A549 (cell line): ENCODE results near the gene CPEB4. TPM values are rescaled to one million over a fixed set of nuclear protein-coding genes. Genes with fewer than 3 reads are reported as not detected.

ENCODE experiments used
- ATAC-seq, 2 experiments: fragments of 200-7000 bp in 1 of 2; fragments of >200 bp in 1 of 2; cut with Nextera tagmentation in 1 of 2; cut with Tn5 transposase in 1 of 2; 3 replicates each; pipeline versions ENCODE4 v1.8.0 to v1.9.1; 2018 to 2020; ENCODE audit warnings: mild to moderate bottlenecking in 1 of 2, moderate library complexity in 1 of 2
- CTCF ChIA-PET: fragments of 300-600 bp; sonication (Branson Sonifier 250); formaldehyde crosslinking; extraction: SDS; loops from one replicate; lab custom pipeline; 2021; ENCODE audit warnings: antibody characterized with exemption, inconsistent platforms; lab: Yijun Ruan, JAX
- POLR2A ChIA-PET: fragments of 350-600 bp; formaldehyde crosslinking; extraction: SDS; loops from one replicate; lab custom pipeline; 2021; ENCODE audit warnings: antibody characterized with exemption, inconsistent platforms; lab: Yijun Ruan, JAX
- DNase-seq, 2 experiments: peaks; one replicate each; pipeline versions ENCODE4 v3.0.0 to v3.0.0-alpha.2; 2011 to 2016; ENCODE audit warnings: low read depth in 1 of 2, low spot score in 1 of 2
- FAIRE-seq: peaks from 2 replicates; lab custom pipeline; 2011; peaks lifted over from hg19 to GRCh38; lab: Jason Lieb, UNC
- H3K27ac ChIP-seq, 2 experiments: fragments of >200 bp; sonication (Bioruptor Twin); formaldehyde crosslinking; 3 replicates each; pipeline ENCODE4 v1.5.1; 2016 to 2017
- H3K4me1 ChIP-seq: fragments of >200 bp; sonication (Bioruptor Twin); formaldehyde crosslinking; 3 replicates; pipeline ENCODE4 v1.6.1; 2016
- H3K4me2 ChIP-seq: fragments of >200 bp; sonication (Bioruptor Twin); formaldehyde crosslinking; 3 replicates; pipeline ENCODE4 v1.6.1; 2016
- H3K4me3 ChIP-seq: fragments of >200 bp; sonication (Bioruptor Twin); formaldehyde crosslinking; 3 replicates; pipeline ENCODE4 v1.5.1; 2016
- H3K9me3 ChIP-seq: fragments of >200 bp; sonication (Bioruptor Twin); formaldehyde crosslinking; 3 replicates; pipeline ENCODE4 v1.6.1; 2016
- BCL3 ChIP-seq: fragments of >200 bp; sonication (Bioruptor Twin); formaldehyde crosslinking; IDR thresholded peaks from 3 replicates; pipeline ENCODE4 v1.6.1; 2016
- CBX2 ChIP-seq: fragments of 200-600 bp; sonication (generic); IDR thresholded peaks from 2 replicates; pipeline ENCODE4 v1.6.1; 2016; ENCODE audit warnings: low read depth, mild to moderate bottlenecking, borderline replicate concordance
- CBX8 ChIP-seq: fragments of 200-600 bp; sonication (generic); IDR thresholded peaks from 2 replicates; pipeline ENCODE4 v1.6.1; 2016
- CEBPB ChIP-seq, 2 experiments: fragments of >200 bp in 1 of 2; sonication (Bioruptor Twin) in 1 of 2; formaldehyde crosslinking in 1 of 2; IDR thresholded peaks; 2 replicates each; pipeline ENCODE4 v1.6.1; 2012 to 2016
- CTCF ChIP-seq: fragments of >200 bp; sonication (Bioruptor Twin); formaldehyde crosslinking; IDR thresholded peaks from 3 replicates; pipeline ENCODE4 v1.5.1; 2016
- ELK1 ChIP-seq: fragments of 150-350 bp; IDR thresholded peaks from 2 replicates; pipeline ENCODE4 v1.6.1; 2014; ENCODE audit warnings: low read depth, mild to moderate bottlenecking, low read length
- ESRRA ChIP-seq: fragments of 150-350 bp; IDR thresholded peaks from 2 replicates; pipeline ENCODE4 v1.6.1; 2014; ENCODE audit warnings: mild to moderate bottlenecking, low read length, borderline replicate concordance
- FOSB ChIP-seq: fragments of 250-450 bp; sonication (Bioruptor Pico); IDR thresholded peaks from 2 replicates; pipeline ENCODE4 v1.5.0; 2020; ENCODE audit warnings: mild to moderate bottlenecking, moderate library complexity
- HDAC2 ChIP-seq: fragments of 200-600 bp; sonication (generic); IDR thresholded peaks from 2 replicates; pipeline ENCODE4 v1.6.1; 2016
- HES2 ChIP-seq: fragments of >200 bp; sonication (Bioruptor Twin); formaldehyde crosslinking; IDR thresholded peaks from 2 replicates; pipeline ENCODE4 v1.6.1; 2016
- HMGXB4 ChIP-seq: fragments of 250-450 bp; sonication (Bioruptor Pico); IDR thresholded peaks from 2 replicates; pipeline ENCODE4 v1.5.0; 2021; ENCODE audit warnings: mild to moderate bottlenecking, moderate library complexity, borderline replicate concordance
- HOXA7 ChIP-seq: fragments of 250-450 bp; sonication (Bioruptor Pico); IDR thresholded peaks from 2 replicates; pipeline ENCODE4 v1.5.0; 2020; ENCODE audit warnings: mild to moderate bottlenecking, moderate library complexity
- HOXB13 ChIP-seq: fragments of 250-450 bp; sonication (Bioruptor Pico); IDR thresholded peaks from 2 replicates; pipeline ENCODE4 v1.5.0; 2020; ENCODE audit warnings: low read depth, mild to moderate bottlenecking, moderate library complexity
- KDM1A ChIP-seq: fragments of 200-600 bp; sonication (generic); IDR thresholded peaks from 2 replicates; pipeline ENCODE4 v1.6.1; 2016; ENCODE audit warnings: low read depth, mild to moderate bottlenecking
- MAFK ChIP-seq: fragments of 450-650 bp; IDR thresholded peaks from 2 replicates; pipeline ENCODE4 v1.6.1; 2014; ENCODE audit not compliant: partially characterized antibody
- MAZ ChIP-seq: fragments of 150-350 bp; IDR thresholded peaks from 2 replicates; pipeline ENCODE4 v1.6.1; 2014; ENCODE audit warnings: antibody characterized with exemption, low read depth, low read length, borderline replicate concordance
- MYC ChIP-seq: IDR thresholded peaks from 2 replicates; pipeline ENCODE4 v1.6.1; 2012; ENCODE audit warnings: mild to moderate bottlenecking, inconsistent platforms, low read length, improper control_type of control experiment, borderline replicate concordance
- NFE2L2 ChIP-seq: fragments of 150-350 bp; conservative IDR thresholded peaks from 2 replicates; pipeline ENCODE4 v1.6.1; 2014; ENCODE audit warnings: low read length
- RARB ChIP-seq: fragments of 250-450 bp; sonication (Bioruptor Pico); IDR thresholded peaks from 2 replicates; pipeline ENCODE4 v1.8.0; 2021; ENCODE audit warnings: mild to moderate bottlenecking, moderate library complexity
- RCOR1 ChIP-seq: fragments of 150-350 bp; IDR thresholded peaks from 2 replicates; pipeline ENCODE4 v1.6.1; 2014; ENCODE audit warnings: antibody characterized with exemption, low read length, low read depth
- TFCP2L1 ChIP-seq: fragments of 250-450 bp; sonication (Bioruptor Pico); IDR thresholded peaks from 2 replicates; pipeline ENCODE4 v1.5.0; 2021; ENCODE audit warnings: mild to moderate bottlenecking
- WGBS: methylation state at CpG from one replicate; pipeline ENCODE4 v1.1.6; 2017; ENCODE audit errors: missing lambda C conversion rate; 5-methylcytosine and 5-hydroxymethylcytosine counted together
- polyA plus RNA-seq, 4 experiments: library from polyadenylated mRNA; depleted of rRNA in 3 of 4; stranded (reverse); fragments of >200 nt; fragmentation: RNase III in 1 of 4; extraction: RNeasy Plus Mini Kit Qiagen cat#74134 plus additional on column Dnase treatment in 1 of 4; gene quantifications; 2 replicates in 3 of 4; 3 replicates in 1 of 4; pipeline ENCODE4 v1.2.3, GENCODE V29; 2011 to 2017

Gene CPEB4
- polyA plus RNA-seq, 2 of the 4 experiments (the other 2 are of a cell fraction) = 11.4 to 50.0 TPM

GRCh38 chr5:173969167-173970049 lies 81.3 kb downstream of the CPEB4 start (continued):
- TF ChIP-seq MAZ = no peak
- no peak for TF ChIP-seq ESRRA
- no peak for TF ChIP-seq HES2
- TF ChIP-seq HOXB13 = no peak

- Histone ChIP-seq H3K9me3 (no peaks in the 10 kb centered on the region), H3K4me2 (peak overlapping the region; percentile 69), H3K27ac (peak overlapping the region; percentile 96 to 97), H3K4me3 (no peak overlapping the region), H3K4me1 (peaks cover 53% of the 10 kb centered on the region)
- DNase-seq = no peak
- FAIRE-seq = no peak
- 93% methylated on average over 18 of the region's 18 CpGs for WGBS
- ChIA-PET POLR2A (interaction anchor here (0.6 to 2.1 kb wide), 2 partner anchors 83 to 261 kb away, joined by 3 to 8 read pairs; partner anchors contain the start of gene CPEB4), CTCF (interaction anchor here (0.6 to 9.2 kb wide), 11 partner anchors 13 to 353 kb away, joined by 3 to 229 read pairs (median 3); partner anchors contain the start of gene BOD1)
- ATAC-seq = no peak
- no peak for TF ChIP-seq BCL3
- no peak for TF ChIP-seq TFCP2L1 (CRISPR knock-in tag)
- TF ChIP-seq RARB (CRISPR knock-in tag) = no peak
- TF ChIP-seq HMGXB4 (CRISPR knock-in tag) = no peak
- no peak for TF ChIP-seq HOXA7 (CRISPR knock-in tag)
- no peak for TF ChIP-seq MAFK
- peak; percentile 82; the same call in 1 of the 2 replicates for TF ChIP-seq KDM1A
- TF ChIP-seq MYC = no peak
- no peak for TF ChIP-seq CEBPB (IDR thresholded peaks at IDR 0.05)
- no peak for TF ChIP-seq HES2
- TF ChIP-seq NFE2L2 = no peak
- no peak for TF ChIP-seq FOSB (CRISPR knock-in tag)
- peak; percentile 42; the same call in 1 of the 2 replicates for TF ChIP-seq HDAC2
- no peak for TF ChIP-seq RCOR1
- TF ChIP-seq ELK1 = no peak
- no peak for TF ChIP-seq CBX8
- TF ChIP-seq CTCF = 0 out of 3 replicates have a peak, but pooled peaks have one; percentile 24
- TF ChIP-seq CBX2 = no peak
Measured at GRCh38 chr5:173970878-173971650, 82.9 kb downstream of the CPEB4 start.
